SH-SY5Y (cell line): Measurements from ENCODE around the gene CDH4.

Experiments used
- GATA2 ChIP-seq: IDR thresholded peaks from 2 replicates; pipeline ENCODE4 v1.6.1; 2011; ENCODE audit warnings: mild to moderate bottlenecking, low read depth, low read length
- GATA3 ChIP-seq: IDR thresholded peaks from 2 replicates; pipeline ENCODE4 v1.6.1; 2011; ENCODE audit warnings: low read depth, mild to moderate bottlenecking, low read length, moderate library complexity

DNA sequence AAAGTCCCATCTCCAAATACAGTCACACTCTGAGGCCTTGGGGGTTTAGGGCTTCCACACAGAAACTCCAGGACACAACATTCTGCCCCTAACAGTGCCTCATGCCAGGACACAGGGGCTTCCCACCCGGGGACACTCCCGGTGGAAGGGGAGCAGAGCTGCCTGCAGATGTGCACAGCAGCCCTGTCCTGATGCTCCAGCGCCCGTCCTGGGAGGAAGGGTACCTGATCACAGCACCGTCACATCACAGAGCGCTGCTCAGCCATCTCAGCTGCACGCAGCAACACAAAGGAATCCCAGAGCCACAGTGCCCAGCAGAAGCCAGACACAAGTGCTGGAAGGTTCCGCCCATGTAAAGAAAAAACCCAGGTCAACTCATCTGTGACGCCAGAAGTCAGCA, 657.0 kb downstream of the CDH4 start:
- no peak for TF ChIP-seq GATA2
- TF ChIP-seq GATA3: no peak
